SW 1271 (cell line): ENCODE measurements around the gene FAS.

ENCODE experiments used
- DNase-seq, 2 experiments: peaks; one replicate each; lab custom pipeline; 2025; lab: John Stamatoyannopoulos, UW

The FAS gene

DNA sequence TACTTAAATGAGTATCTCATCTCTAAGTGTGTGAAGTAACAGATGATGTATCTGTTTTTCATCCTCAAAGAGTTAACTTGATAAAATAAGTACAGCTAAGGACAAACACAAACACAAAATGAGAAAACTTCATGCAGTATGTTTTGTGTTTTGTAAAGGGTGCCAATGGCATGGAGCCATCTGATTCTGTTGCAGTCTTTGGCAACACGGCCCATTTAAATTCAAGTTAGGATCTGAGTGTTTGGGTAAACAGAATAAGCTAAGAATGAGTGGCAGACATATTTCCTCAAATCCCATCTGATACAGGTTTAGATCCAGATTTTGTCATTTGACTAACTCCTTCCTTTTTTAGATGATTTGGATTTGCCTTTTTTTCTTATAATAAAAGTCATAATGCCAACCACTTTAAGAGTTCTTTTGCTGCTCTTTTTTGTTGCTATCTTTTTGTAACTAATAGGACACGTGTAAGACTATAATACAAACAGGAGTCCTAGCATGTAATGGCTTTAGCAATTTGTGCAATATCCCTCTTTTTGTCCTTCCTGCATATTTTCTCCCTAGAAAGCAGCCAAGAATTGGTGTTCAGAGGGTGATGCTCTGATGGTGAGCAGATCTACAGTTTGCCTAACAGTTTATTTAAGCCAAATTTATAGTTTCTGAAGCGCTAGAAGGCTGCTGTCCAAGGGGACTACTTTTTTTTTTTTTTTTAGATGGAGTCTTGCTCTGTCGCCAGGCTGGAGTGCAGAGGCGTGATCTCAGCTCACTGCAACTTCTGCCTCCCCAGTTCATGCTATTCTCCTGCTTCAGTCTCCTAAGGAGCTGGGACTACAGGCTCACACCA lies 19.2 kb upstream of the FAS start:
- DNase-seq = no peak

DNA sequence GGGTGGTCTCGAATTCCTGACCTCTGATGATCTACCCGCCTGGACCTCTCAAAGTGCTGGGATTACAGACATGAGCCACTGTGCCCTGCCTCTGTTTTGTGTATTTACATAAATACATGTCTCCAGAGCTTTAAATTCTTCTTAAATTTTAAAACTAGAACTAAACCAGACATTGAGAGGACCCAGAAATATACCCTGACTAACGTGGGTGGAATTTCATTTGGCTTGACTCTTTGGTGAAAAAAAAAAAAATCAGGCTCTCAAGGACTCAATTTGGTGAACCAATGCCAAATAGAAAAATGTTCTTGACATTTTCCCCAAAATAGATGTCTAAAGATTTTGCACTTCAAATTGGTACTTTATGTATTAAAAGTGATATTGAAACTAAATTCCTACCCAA lies 16.6 kb upstream of the FAS start:
- DNase-seq = no peak

DNA sequence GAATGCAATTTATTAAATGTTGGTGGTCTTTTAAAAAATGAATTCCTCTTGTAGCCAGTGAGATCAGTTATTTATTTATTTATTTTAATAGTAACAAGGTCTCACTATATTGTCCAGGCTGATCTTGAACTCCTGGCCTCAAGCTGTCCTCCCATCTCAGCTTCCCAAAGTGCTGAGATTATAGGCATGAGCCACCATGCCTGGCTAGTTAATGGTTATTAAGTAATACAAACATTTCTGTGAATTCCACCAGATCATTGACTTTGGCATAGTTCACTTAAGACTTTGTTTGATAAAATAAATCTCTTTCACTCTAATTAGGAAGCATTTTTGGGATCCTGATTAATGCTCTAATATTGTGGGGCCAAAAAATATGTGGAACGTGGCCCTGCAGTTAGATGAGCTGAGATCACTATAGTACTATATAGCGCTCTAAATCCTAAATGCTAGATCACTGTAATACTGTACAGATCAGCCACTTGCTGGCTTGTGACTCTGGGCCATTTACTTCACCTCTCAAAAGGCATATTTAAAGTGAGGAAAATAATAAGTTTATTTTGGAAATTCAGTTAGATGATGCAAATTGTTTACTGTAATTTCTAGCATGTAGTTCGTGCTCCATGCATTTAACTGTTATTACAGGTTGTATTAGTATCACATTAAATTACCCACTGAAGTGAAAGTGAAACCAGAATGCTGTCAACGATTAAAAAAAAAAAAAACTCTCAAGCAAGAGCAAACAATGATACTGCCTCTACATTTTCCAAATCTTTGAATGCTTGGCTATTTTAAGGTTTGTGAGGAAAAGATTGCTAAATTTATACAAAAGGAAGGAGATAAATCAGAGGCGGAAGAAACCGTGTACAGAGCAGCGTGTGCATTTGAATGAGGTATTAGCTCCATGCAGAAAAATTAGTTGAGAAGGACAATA lies 15.9 kb upstream of the FAS start:
- DNase-seq = peak in 1 of 2 experiments; percentile 35

DNA sequence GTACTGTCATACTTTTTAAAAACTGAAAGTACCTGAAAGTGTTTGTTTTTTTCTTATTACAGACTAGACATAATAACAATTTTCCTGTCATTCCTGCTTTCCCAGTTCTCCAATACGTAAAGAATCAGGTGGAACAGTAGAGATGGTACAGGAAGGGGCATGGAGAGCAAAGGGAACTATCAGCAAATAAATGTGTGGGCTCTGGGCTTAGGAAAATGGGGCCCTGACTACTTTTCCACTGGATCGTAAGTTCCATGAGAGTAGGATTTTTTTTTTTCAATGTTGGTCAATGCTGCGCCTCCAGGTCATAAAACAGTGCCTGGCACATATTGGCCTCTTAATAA lies 15.2 kb upstream of the FAS start:
- no peak for DNase-seq

DNA sequence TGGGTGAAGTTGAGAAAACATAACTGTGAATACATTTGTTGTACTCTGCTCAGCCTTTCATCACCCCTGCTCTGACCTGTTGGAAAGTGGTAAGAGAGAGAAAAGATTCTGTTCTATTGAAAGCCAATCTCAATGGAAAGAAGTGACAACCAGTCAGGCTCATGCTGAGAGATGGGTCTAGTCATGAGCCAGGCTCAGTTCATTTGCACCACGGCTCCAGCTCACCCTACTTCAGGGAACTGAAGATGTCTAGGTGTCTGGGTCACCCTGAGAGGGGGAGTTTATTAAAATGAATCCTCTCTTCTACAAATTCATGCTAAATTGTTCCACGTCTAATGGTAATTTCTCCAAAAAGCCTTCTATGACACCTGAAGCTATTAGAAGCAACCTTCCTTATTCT lies 12.1 kb upstream of the FAS start:
- no peak for DNase-seq

DNA sequence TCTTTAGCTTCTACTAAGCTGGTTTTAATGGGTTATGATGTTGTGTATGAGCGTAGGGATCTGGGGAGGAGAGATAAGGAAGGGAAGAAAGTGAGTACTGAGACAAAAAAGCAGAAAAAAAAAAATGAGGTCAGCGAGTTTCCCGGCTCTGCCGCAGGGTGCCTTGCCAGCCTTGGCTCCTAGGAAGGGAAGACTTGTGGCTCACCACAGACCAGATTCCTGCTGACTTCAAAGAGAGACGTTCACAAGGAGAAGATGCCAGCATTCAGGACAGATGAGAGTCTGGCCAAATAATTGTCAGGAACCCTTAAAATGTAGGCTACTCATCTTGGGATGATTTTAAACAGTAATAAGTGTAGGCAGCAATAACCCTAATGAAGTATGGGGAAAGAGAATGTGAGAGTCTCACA lies 11.4 kb upstream of the FAS start:
- no peak for DNase-seq

DNA sequence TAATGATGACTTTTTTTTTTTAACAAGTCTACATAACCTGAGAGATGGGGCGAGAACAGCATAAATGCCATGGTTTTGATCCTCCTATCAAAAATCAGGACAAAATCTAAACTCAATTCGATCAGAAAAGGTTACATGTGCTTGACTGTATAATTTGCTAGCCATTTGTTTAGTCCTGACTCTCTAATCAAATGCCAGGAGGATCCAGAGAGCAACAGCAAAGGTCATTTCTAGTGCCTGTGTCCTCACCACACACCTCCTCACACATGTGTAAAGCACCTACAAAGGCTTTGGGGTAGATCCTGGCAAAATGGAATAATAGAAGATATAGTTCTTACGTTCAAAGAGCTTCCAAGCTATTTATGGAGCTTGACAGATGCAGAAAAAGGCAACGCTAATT lies 11.0 kb upstream of the FAS start:
- no peak for DNase-seq

DNA sequence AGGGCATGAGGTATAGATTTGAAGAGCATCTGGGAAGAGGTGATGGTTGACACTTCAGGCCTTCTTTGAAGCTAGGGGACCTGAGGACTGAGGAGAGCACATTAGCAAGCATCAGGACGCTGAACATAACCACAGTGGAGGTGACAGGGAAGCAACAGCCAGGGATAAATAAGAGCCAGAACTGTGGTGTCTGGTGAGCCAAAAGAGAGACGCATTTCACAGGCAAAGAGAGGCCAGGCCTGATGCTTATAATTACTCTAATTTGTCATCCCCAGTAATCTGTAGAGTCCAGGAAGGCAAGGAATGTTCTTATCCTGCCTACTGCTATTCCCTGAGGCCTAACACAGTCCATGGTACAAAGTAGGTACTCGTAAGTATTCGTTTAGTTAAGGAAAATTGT lies 10.4 kb upstream of the FAS start:
- no peak for DNase-seq

DNA sequence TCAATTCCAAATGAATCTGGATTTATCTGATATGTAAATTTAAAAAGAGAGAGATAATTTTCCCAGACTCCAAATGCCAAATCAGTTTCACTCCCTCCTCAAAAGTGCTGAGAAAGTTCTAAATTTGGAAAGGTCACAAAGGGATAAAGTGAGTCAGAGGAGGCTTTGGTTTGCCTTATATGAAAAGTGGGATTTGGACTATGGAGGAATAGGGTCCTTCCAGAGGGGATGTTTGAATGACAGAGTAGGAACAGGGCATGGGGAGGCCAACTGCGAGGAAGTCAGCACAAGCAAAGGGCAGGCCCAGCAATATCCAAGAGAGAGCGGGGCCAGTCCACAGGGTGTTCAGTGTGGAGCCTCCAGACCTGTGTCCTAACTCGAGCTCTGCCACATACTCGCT lies 9.8 kb upstream of the FAS start:
- no peak for DNase-seq

DNA sequence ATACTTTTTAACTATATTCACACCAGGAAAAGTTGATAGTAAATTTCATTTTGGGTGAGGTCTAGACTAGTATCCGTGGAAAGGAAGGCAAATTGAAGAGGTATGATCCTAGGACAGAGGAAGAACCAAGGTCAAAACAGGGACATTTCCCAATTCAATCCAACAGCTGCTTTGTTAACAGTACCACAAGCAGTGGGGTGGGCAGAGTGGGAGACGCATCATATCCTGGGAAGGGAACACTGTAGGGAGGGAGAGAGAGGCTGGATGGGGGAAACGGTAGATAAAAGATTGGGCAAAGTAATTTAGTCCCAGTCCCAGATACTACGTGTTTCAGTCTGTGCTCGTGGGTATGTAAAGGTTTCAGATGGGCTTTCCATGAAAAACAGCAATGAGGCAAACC lies 9.2 kb upstream of the FAS start:
- DNase-seq = no peak

DNA sequence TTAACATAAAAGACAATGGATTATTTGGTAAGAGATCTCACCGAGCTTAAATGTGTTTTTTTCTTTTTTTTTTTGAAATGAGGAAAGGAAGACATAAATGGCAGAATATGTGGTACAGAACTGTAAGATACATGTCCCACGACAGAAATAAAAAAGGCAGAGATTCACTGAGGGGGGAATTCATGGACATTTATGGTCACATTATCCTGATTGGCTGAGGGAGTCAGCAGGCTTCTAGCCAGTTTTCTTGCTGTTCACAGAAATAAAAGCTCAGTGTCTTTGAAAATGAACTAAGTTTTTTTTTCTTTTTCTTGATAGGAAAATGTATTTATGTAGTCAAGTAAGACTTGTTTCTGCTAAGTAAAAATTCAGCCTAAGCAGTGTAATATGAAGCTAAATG lies 8.2 kb upstream of the FAS start:
- DNase-seq = no peak

DNA sequence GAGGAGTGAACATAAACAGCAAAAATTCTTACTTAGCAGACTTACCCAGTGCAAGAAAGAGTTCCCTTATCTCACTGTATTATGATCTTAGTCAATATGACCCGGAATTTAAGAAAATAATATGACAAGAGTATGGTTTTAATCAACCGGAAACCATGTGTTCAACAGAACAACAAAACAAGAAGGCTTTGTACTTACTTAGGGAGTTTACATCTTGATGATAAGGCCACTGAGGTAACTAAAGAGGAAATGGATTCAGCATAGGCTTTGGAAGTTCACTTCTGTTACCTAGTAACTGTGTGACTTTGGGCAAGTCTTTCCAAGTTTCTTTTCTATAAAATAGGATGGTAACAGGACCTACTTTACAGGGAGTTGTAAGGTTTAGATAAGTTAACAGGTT lies 7.4 kb upstream of the FAS start:
- DNase-seq = no peak

DNA sequence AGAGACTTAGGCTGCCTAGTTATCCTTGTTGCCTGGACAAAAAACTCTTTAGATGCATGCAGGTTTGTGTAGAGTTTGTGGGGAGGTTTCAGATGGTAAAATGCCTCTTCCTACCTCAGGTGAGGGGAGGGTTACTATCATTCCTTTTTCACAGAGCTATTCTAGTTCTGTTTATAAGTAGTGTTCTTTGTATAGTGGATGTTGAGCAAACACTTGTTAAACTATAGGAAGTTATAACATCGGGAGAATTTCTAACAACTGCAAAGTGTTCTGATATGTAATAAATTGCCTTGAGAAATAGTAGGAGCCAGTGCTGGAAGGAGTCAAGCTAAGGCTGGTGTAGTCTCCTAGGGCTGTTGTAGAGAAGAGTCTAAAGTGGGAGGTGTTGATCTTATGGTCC lies 6.7 kb upstream of the FAS start:
- DNase-seq = no peak

DNA sequence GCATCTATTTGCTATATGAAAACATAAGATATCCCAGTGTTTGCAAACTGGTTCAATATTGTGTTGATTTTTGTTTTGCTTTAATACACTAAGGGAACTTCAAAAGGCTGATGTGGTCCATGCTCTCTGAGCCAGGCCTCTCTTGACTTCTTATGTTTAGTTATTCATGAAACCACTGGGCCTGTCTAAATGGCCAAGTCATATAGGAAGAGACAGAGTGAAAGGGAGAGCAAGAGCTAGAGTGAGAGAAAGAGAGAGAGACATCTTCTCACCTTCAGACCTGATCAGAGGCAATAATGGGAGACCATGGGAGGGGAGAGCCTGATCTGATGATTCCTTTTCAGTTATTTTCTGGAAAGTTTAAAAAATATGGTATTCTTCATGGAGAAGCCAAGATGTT lies 6.1 kb upstream of the FAS start:
- DNase-seq = no peak

DNA sequence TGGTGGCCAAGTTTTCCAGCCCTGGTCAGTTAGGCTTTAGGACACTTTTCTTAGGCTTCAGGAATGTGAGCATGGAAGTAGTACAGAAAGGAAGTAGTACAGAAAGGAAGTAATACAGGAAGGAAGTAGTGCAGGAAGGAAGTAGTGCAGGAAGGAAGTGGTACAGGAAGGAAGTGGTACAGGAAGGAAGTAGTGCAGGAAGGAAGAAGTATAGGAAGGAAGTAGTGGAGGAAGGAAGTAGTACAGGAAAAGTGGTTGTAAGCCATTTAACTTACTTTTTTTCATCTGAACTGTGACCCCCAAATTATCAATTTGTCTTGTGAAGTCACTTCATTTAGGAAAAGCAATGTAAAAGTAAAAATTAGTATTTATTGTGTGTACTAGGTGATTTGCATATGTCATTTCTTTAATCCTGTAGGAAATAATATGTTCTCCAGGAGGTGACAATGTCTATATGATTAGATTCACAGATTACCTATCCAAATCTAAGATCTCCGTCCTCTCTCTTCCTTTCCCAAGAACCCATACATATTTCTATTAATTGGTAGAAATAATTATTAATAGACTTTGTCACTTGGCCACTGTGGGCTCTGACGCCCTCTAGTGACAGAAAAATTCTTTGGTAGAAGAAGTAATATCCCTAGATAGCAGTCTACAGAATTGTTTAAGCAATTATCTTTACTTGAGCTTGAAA lies 3.9 kb upstream of the FAS start:
- peak in 1 of 2 experiments; percentile 25 for DNase-seq

DNA sequence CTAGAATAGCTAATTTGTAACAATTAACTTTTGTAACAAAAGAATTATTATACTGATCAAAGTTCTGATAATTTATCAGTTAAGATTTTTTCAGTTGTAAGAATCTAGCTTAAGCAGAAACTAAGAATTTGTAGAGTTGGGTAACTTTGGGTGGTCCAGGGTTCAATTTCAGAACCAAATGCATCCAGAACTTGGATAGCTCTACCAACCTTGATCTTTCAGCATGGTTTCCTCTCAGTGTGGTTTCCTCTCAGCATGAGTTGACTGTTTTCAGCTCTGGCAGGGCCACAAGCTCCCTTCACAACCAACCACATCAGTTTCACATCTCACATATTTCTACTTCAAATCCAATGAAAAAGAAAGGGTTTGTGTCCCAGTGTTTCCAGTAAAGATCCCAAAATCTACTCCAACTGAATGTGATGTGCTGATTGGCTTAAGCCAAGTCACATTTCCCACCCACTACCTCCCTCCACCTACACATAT lies 3.3 kb upstream of the FAS start:
- no peak for DNase-seq

DNA sequence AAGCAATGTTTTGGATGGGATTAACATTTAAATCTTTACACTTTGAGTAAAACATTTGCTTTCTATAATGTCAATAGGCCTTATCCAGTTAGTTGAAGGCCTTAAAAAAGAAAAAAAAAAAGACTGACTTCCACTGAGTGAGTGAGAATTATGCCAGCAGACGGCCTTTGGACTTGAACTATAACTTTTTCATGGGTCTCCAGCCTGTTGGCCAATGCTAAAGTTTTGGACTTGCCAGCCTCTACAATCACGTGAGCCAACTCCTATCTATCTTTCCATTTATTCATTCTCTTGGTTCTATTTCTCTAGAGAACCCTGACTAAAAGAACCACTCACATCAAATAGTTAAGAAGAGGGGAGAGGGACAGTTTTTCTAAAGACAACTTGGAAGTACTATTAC lies 2.8 kb upstream of the FAS start:
- no peak for DNase-seq

DNA sequence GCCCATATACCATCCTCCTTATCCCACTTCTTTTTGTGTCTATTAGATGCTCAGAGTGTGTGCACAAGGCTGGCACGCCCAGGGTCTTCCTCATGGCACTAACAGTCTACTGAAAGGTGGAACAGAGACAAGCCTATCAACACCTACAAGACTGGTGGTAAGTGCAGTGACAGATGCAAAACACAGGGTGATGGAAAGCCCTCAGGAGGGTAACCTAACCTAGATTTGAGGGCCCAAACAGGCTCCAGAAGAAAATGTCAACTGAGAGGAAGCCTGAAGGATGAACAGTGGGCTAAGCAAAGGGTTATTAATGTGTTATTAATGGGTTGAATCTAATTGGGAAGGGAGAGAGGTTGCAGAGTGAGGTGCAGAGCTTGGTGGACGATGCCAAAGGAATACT lies 1.2 kb upstream of the FAS start:
- no peak for DNase-seq

DNA sequence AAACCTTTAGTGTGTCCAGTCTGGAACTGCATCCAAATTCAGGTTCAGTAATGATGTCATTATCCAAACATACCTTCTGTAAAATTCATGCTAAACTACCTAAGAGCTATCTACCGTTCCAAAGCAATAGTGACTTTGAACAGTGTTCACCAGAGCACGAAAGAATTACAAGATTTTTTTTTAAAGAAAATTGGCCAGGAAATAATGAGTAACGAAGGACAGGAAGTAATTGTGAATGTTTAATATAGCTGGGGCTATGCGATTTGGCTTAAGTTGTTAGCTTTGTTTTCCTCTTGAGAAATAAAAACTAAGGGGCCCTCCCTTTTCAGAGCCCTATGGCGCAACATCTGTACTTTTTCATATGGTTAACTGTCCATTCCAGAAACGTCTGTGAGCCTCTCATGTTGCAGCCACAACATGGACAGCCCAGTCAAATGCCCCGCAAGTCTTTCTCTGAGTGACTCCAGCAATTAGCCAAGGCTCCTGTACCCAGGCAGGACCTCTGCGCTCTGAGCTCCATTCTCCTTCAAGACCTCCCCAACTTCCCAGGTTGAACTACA lies 694 bp upstream of the FAS start:
- no peak for DNase-seq

DNA sequence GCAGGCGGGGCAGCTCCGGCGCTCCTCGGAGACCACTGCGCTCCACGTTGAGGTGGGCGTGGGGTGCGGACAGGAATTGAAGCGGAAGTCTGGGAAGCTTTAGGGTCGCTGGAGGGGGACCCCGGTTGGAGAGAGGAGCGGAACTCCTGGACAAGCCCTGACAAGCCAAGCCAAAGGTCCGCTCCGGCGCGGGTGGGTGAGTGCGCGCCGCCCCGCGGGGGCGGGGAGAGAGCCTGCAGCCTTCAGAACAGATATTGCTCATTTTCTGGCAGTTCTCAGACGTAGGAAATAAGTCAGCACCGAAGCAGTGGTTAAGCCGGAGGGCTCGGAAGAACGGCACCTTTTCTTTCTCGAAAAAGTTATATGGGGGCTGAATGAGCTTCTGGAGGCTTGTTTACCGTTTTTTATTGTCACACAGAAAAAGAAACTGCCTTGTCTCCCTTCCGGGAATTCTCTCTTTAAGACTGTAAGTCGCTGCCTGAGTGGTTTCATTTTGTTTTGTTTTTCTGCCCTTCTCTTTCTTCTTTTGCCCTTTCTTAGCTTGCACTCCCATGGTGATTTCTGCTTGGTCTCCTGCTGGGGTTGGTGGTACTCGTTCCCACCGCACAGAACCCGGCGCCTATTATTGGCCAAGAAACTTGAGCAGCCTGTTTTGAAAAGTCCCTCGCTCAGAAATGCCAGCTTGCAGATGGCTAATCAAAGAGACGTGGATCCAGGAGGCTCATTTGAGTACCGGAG lies 732 bp downstream of the FAS start:
- peak in 1 of 2 experiments; percentile 50 for DNase-seq

DNA sequence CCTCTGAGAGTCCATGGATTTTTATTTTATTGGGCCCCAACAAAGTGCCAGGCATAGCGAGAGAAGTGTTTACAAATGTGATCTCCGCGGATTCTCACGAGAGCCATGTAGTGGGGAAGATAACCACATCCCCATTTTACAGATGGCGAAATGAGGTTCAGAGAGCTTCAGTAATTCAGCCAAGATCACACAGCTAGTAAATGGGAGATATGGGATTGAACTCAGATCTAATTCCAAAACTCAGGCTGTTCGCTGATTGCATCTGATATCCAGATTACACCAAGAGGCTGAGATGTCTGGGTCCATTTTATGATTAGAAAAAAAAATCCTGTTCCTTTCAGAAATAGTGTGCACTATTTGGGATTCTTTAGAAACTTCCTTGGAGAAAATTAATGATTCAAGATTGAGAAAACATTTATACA lies 1.3 kb downstream of the FAS start:
- no peak for DNase-seq
